Measurements from ENCODE around the gene ASAP2.
"Not testable (repeated sequence)": the region's sequence is repeated elsewhere in the genome, so short reads cannot be mapped to it uniquely, and the experiment has no call there.

ASAP2 gene

GRCh38 chr2:9211496-9211895 lies 4.9 kb downstream of the ASAP2 start:
- no peak for DNase-seq (ENCODE audit: low read depth in 2 of 2)

GRCh38 chr2:9212010-9212635 lies 5.5 kb downstream of the ASAP2 start:
- no peak for DNase-seq (ENCODE audit: low read depth in 2 of 2)

- DNase-seq (ENCODE audit: low read depth in 2 of 2) = no peak
Measured at GRCh38 chr2:9212661-9213411, 6.2 kb downstream of the ASAP2 start.

- no peak for DNase-seq (ENCODE audit: low read depth in 2 of 2)
Measured at GRCh38 chr2:9213477-9214051, 7.0 kb downstream of the ASAP2 start.

- no peak for DNase-seq (ENCODE audit: low read depth in 2 of 2)
Measured at GRCh38 chr2:9214873-9215272, 8.3 kb downstream of the ASAP2 start.

- DNase-seq (ENCODE audit: low read depth in 2 of 2) = no peak
Measured at GRCh38 chr2:9215680-9216079, 9.1 kb downstream of the ASAP2 start.

- DNase-seq (ENCODE audit: low read depth in 2 of 2) = not testable (repeated sequence)
Measured at GRCh38 chr2:9216143-9216542, 9.5 kb downstream of the ASAP2 start.

- DNase-seq (ENCODE audit: low read depth in 2 of 2) = no peak
Measured at GRCh38 chr2:9217838-9218770, 11.5 kb downstream of the ASAP2 start.

- no peak for DNase-seq (ENCODE audit: low read depth in 2 of 2)
Measured at GRCh38 chr2:9219027-9219445, 12.4 kb downstream of the ASAP2 start.

- DNase-seq (ENCODE audit: low read depth in 2 of 2) = no peak
Measured at GRCh38 chr2:9220201-9220600, 13.6 kb downstream of the ASAP2 start.

GRCh38 chr2:9221223-9221622 lies 14.6 kb downstream of the ASAP2 start:
- DNase-seq (ENCODE audit: low read depth in 2 of 2) = no peak

- DNase-seq (ENCODE audit: low read depth in 2 of 2) = no peak
Measured at GRCh38 chr2:9222239-9222892, 15.8 kb downstream of the ASAP2 start.

GRCh38 chr2:9222893-9223287 lies 16.3 kb downstream of the ASAP2 start:
- DNase-seq (ENCODE audit: low read depth in 2 of 2) = no peak

GRCh38 chr2:9225806-9226205 lies 19.2 kb downstream of the ASAP2 start:
- DNase-seq (ENCODE audit: low read depth in 2 of 2) = no peak

GRCh38 chr2:9226458-9227380 lies 20.1 kb downstream of the ASAP2 start:
- no peak for DNase-seq (ENCODE audit: low read depth in 2 of 2)

- DNase-seq (ENCODE audit: low read depth in 2 of 2) = no peak
Measured at GRCh38 chr2:9228088-9228751, 21.6 kb downstream of the ASAP2 start.

GRCh38 chr2:9228781-9229469 lies 22.3 kb downstream of the ASAP2 start:
- DNase-seq (ENCODE audit: low read depth in 2 of 2) = no peak

GRCh38 chr2:9229470-9229820 lies 22.8 kb downstream of the ASAP2 start:
- DNase-seq (ENCODE audit: low read depth in 2 of 2) = no peak

- DNase-seq (ENCODE audit: low read depth in 2 of 2) = no peak
Measured at GRCh38 chr2:9230051-9230802, 23.6 kb downstream of the ASAP2 start.
